ENCODE measurements around the gene RBP3. TPM values are rescaled to one million over a fixed set of nuclear protein-coding genes. Genes with fewer than 3 reads are reported as not detected.

RBP3 gene
- total and polyA plus RNA-seq, 8 donors = 0.07 to 0.14 (median 0.09) TPM; not detected in 5

DNA sequence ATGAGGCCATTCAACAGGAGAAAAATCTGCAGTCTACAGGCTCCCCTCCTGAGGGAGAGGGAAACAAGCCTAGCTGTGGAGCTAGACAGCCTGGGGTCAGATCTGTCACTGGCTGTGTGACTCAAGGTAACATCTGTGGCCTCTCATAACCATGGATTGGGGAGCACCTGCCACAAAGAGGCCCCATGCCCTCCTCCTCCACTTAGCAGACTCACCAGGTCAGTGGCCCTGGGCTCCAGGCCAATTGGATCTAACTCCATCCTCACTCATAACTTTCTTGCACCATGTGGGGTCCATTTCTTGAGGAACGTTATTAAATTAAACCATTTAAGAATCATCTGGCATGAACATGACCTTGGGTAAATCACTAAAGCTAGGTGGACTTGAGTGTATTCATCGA is 46.3 kb upstream of the RBP3 start:
- TF ChIP-seq CTCF (IDR thresholded peaks at IDR 0.05) = no peak
- H3K27me3 ChIP-seq = peaks cover 13 to 56% of the 10 kb centered on the region in 2 donors
- peak overlapping the region in 1 of 2 donors; percentile 32 for H3K4me3 ChIP-seq
- H3K36me3 ChIP-seq = no peaks in the 10 kb centered on the region
- H3K4me1 ChIP-seq = peaks cover 0 to 12% of the 10 kb centered on the region in 2 donors
- intact Hi-C loops (cut with DNase I) = no loop called here
- ATAC-seq (no peak), DNase-seq (no peak)
- H3K27ac ChIP-seq = no peak overlapping the region
- no peaks in the 10 kb centered on the region for H3K9me3 ChIP-seq

- Histone ChIP-seq H3K36me3 (no peaks in the 10 kb centered on the region), H3K27ac (no peak overlapping the region), H3K9me3 (no peaks in the 10 kb centered on the region), H3K27me3 (peaks cover 13 to 50% of the 10 kb centered on the region in 2 donors), H3K4me1 (peaks cover 0 to 12% of the 10 kb centered on the region in 2 donors), H3K4me3 (no peak overlapping the region)
- ATAC-seq (no peak), DNase-seq (no peak)
- TF ChIP-seq CTCF (IDR thresholded peaks at IDR 0.05) = no peak
- intact Hi-C loops (cut with DNase I) = no loop called here
These were observed 45.1 kb upstream of the RBP3 start for GRCh38 chr10:47303105-47303504.

DNA sequence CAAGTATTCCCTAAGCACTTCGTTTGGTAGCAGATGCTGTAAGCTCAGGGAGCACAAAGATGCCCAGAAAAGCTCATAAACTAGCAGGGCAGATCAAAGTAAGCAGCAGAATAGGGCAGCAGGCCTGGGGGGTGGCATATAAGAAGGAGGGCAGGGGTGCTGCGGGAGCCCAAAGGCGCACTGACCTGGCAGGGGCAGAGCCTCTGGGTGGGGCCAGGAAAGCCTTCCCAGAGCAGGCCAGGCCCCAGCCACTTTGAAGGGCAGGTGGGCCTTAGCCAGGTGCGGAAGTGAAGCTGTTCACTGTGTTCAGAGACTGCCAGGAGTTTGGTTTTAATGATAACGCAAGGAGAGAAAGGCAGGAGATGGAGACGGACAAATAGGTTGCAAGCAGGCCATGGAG is 44.3 kb upstream of the RBP3 start:
- H3K36me3 ChIP-seq = no peaks in the 10 kb centered on the region
- peaks cover 13 to 43% of the 10 kb centered on the region in 2 donors for H3K27me3 ChIP-seq
- ATAC-seq = no peak
- no peak for TF ChIP-seq CTCF (IDR thresholded peaks at IDR 0.05)
- H3K27ac ChIP-seq = no peak overlapping the region
- H3K4me3 ChIP-seq = no peak overlapping the region
- DNase-seq = no peak
- H3K9me3 ChIP-seq = no peaks in the 10 kb centered on the region
- H3K4me1 ChIP-seq = peaks cover 0 to 12% of the 10 kb centered on the region in 2 donors
- intact Hi-C loops (cut with DNase I) = no loop called here

DNA sequence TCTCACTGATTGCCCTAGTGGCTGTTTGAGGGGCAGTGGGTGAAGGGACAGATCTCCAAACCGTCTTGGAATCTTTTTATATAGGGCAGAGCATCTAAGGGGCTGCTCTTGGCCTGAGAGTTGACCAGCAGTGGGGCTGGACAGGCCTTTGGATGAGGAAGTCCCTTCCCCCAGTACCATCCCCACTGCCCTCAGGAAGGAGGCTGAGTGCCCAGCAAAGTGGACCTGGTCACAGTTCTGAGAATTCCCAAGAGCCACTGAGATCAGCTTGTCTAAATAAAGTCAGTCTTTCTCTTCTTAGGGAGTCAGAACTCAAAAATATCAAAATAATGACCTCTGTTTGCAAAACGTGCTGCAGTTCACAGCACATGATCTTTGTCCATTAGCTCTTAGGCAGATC is 42.6 kb upstream of the RBP3 start:
- intact Hi-C loops (cut with DNase I) = no loop called here
- Histone ChIP-seq H3K27ac (no peak overlapping the region), H3K4me3 (no peak overlapping the region), H3K36me3 (no peaks in the 10 kb centered on the region), H3K9me3 (no peaks in the 10 kb centered on the region), H3K4me1 (peaks cover 0 to 3% of the 10 kb centered on the region in 2 donors), H3K27me3 (peaks cover 10 to 37% of the 10 kb centered on the region in 2 donors)
- no peak for ATAC-seq
- TF ChIP-seq CTCF (IDR thresholded peaks at IDR 0.05) = no peak
- no peak for DNase-seq

DNA sequence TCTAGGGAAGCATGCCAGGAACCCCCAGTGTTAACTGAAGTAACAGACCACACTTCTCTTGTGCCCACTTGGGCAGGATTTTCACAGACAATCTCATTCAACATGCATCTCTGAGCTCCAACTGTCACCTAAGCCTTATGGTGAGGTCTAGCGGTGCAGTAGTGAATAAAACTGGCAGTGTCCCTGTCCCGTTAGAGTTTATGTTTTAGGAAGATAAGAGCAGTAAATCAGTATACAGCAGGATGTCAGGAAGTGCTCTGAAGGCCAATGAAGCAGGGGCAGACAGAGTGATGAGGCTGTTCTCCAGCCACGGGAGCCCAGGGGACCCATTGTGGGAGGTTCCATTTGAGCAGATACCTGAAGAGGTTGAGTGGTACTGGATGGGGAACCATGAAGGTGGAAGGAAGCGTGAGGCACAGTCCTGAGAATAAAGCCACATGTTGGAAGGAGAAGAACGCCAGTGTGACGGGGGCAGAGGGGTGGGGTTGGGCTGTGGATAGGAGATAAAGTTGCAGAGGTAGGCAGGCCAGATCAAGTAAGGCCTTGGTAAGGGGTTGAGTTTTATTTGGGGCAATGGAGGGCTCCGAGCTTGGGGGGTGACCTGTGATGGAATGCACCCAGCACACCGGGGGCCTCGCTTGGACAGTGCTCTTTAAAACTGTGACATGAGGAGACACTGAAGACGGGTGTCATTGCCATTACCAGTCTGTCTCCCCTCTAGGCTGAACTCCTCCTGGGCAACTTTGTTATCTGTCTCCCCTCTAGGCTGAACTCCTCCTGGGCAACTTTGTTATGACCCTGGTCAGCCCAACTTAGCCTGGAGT is 41.6 kb upstream of the RBP3 start:
- ATAC-seq (no peak), DNase-seq (peak in 1 of 4 donors; percentile 9)
- intact Hi-C loops (cut with DNase I) = no loop called here
- TF ChIP-seq CTCF (IDR thresholded peaks at IDR 0.05) = no peak
- Histone ChIP-seq H3K27me3 (peaks cover 0 to 35% of the 10 kb centered on the region in 2 donors), H3K4me1 (no peaks in the 10 kb centered on the region), H3K27ac (no peak overlapping the region), H3K36me3 (no peaks in the 10 kb centered on the region), H3K9me3 (no peaks in the 10 kb centered on the region), H3K4me3 (no peak overlapping the region)
